ENCODE measurements around the gene PLA2G5.

GRCh38 chr1:20124456-20125057, 54.6 kb downstream of the PLA2G5 start:
- TF ChIP-seq TRIM28 (IDR thresholded peaks at IDR 0.05) = no peak
- TF ChIP-seq ZNF449 (CRISPR knock-in tag; IDR thresholded peaks at IDR 0.05) = no peak
- TF ChIP-seq PHB2 (IDR thresholded peaks at IDR 0.05; ENCODE audit: low read depth) = no peak
- no peak for TF ChIP-seq MNT (conservative IDR thresholded peaks at IDR 0.05)
- TF ChIP-seq TAF1 (IDR thresholded peaks at IDR 0.05; ENCODE audit: control insufficient read depth, extremely low read depth, insufficient read depth, low read length, severe bottlenecking) = no peak
- TF ChIP-seq CTCF (IDR thresholded peaks at IDR 0.05 in 2 of 3, conservative IDR thresholded peaks at IDR 0.05 in 1 of 3; ENCODE audit: insufficient read depth in 2 of 3, low read depth in 1 of 3, low read length in 3 of 3) = no peak
- no peak for TF ChIP-seq SUPT5H (IDR thresholded peaks at IDR 0.05)
- TF ChIP-seq RBM15 (IDR thresholded peaks at IDR 0.05; ENCODE audit: insufficient read depth, low read length) = no peak
- TF ChIP-seq ARID3A (IDR thresholded peaks at IDR 0.05; ENCODE audit: borderline replicate concordance, low read depth, low read length) = no peak
- TF ChIP-seq SIN3A (IDR thresholded peaks at IDR 0.05; ENCODE audit: borderline replicate concordance in 2 of 2, control insufficient read depth in 1 of 2, low read depth in 2 of 2, low read length in 2 of 2) = no peak

Data from K562 (cell line).